H54 (cell line): ENCODE results near the gene SPIRE2.
A peak's percentile ranks its signal among the peaks of the same experiment; 100 is the strongest.

Experiments used
- DNase-seq: peaks from one replicate; pipeline ENCODE4 v3.0.0; 2011; ENCODE audit warnings: low spot score, mixed read lengths; ENCODE audit not compliant: insufficient read length
- FAIRE-seq: peaks from 3 replicates; lab custom pipeline; 2011; peaks lifted over from hg19 to GRCh38; lab: Jason Lieb, UNC
- POLR2A ChIP-seq: IDR thresholded peaks from 2 replicates; pipeline ENCODE4 v1.6.1; 2011; ENCODE audit warnings: low read depth, mild to moderate bottlenecking, low read length

The SPIRE2 gene

GRCh38 chr16:89898201-89898967 is 70.1 kb downstream of the SPIRE2 start:
- FAIRE-seq (no peak), DNase-seq (no peak)
- TF ChIP-seq POLR2A = no peak

DNA sequence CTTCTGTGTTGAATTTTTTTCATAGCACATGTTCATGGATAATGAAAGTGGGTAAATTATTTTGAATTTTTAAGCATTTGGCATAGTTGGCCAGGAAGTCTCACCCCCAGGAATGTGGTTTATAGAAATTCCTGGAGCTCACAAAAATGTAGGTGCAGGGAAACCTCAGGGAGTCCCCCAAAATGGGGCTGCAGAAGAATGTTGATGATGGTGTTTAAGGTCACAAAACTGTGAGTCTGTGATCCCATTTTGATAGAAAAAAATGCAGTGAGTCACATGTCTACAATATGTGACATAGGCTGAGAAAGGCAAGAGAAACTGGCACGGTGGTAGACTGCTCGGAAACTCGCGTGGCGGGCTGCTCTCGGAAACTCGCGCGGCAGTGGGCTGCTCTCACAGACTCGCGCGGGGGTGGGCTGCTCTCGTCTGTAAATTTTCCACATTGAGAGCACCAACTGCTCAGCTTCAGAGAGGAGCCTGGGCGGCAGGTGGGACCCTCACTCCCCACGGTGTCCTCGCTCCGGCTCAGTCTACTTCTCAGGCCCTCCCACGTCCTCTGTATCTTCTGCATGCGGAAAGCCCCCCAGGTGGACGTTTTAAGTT is 71.7 kb downstream of the SPIRE2 start:
- FAIRE-seq (no peak), DNase-seq (no peak)
- no peak for TF ChIP-seq POLR2A

- no peak for TF ChIP-seq POLR2A
- FAIRE-seq (no peak), DNase-seq (no peak)
Observed at GRCh38 chr16:89900885-89901284, 72.6 kb downstream of the SPIRE2 start.

- no peak for TF ChIP-seq POLR2A
- DNase-seq (no peak), FAIRE-seq (no peak)
Observed at GRCh38 chr16:89902980-89903379, 74.7 kb downstream of the SPIRE2 start.

DNA sequence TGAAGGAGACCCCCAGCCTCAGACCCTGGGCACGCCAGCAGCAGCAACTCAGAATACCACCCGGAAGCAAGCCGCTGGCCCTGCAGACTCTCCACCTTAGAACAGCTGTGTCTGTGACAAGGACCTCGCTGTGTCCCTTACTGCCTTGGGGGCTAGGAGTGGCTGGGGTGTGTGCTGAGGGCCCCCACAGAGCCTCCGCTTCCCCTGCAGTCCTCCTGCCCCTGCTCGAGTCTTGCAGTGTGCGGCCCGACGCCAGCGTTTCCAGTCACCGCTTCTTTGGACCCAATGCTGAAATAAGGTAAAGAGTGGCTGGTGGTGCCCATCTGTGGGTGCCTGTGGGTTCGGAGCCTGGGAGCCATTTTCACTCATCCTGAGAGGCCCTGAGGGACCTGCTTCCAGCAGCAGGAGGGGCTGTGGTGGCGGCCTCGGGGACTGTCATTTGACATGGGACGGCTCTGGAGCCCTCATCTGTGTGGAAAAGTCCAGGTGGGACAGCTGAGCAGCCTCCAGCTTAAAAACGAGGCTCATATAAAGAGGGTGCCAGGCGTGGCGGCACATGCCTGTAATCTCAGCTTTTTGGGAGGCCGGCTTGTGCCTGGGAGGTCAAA is 75.7 kb downstream of the SPIRE2 start:
- TF ChIP-seq POLR2A = no peak
- FAIRE-seq (no peak), DNase-seq (no peak)

- TF ChIP-seq POLR2A = no peak
- DNase-seq (no peak), FAIRE-seq (no peak)
Observed at GRCh38 chr16:89904606-89905510, 76.6 kb downstream of the SPIRE2 start.

- FAIRE-seq = no peak
- no peak for DNase-seq
- TF ChIP-seq POLR2A = no peak
Observed at GRCh38 chr16:89905511-89906139, 77.3 kb downstream of the SPIRE2 start.

DNA sequence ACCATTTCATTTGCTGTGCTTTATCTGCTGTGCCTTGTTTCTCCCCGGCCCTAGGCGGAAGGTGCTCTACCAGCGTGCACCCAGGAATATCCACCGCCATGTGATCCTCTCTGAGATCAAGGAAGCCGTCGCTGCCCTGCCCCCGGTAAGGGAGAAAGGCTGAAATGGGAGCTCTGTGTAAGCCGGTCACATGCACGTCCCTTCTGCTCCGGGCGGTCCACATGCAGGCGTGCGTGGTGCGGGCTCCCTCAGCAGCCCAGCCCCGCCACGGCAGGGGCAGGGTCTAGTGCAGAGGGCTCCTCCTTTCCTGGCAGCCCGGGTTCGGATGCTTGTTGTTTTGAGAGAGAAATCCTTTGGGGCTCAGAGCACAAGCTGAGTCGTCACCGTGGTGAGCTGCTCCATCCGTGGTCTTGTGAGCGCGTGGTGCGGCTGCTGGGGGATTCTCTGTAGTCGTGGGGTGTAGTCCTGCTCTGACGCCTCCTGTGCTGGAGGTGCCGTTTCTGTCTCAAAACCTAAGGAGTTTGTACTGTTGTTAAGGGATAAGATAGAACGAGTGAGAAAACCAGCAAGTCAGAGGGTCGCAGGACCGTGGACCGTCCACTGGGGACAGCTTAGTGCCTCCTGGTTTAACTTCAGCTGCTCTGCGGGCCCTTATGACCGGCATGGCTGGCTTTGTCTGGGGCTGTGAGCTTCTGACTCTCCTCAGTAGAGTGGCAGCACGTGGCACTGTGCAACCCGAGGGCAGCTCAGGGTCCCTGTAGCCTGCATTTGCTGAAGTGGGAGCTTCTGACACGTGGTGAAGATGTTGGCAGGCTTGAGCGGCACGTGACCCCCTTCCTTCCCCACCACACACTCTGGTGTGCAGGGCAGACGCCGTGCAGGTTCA is 78.1 kb downstream of the SPIRE2 start:
- FAIRE-seq (no peak), DNase-seq (no peak)
- TF ChIP-seq POLR2A = no peak

- no peak for TF ChIP-seq POLR2A
- DNase-seq (no peak), FAIRE-seq (no peak)
Observed at GRCh38 chr16:89907055-89907814, 79.0 kb downstream of the SPIRE2 start.

DNA sequence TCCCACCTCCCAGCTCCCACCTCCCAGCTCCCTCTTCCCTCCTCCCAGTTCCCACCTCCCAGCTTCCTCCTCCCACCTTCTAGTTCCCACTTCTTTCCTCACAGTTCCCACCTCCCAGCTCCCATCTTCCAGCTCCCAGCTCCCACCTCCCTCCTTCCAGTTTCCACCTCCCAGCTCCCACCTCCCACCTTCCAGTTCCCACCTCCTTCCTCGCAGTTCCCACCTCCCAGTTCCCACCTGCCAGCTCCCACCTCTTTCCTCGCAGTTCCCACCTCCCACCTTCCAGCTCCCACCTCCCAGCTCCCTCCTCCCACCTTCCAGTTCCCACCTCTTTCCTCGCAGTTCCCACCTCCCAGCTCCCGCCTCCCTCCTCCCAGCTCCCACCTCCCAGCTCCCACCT is 80.0 kb downstream of the SPIRE2 start:
- FAIRE-seq = no peak
- DNase-seq = no peak
- no peak for TF ChIP-seq POLR2A

- DNase-seq (peak; percentile 95), FAIRE-seq (no peak)
- TF ChIP-seq POLR2A = no peak
Observed at GRCh38 chr16:89909777-89910716, 81.8 kb downstream of the SPIRE2 start.
